Measurements from ENCODE around the gene RSPO3.

- TF ChIP-seq, protein P1, sequence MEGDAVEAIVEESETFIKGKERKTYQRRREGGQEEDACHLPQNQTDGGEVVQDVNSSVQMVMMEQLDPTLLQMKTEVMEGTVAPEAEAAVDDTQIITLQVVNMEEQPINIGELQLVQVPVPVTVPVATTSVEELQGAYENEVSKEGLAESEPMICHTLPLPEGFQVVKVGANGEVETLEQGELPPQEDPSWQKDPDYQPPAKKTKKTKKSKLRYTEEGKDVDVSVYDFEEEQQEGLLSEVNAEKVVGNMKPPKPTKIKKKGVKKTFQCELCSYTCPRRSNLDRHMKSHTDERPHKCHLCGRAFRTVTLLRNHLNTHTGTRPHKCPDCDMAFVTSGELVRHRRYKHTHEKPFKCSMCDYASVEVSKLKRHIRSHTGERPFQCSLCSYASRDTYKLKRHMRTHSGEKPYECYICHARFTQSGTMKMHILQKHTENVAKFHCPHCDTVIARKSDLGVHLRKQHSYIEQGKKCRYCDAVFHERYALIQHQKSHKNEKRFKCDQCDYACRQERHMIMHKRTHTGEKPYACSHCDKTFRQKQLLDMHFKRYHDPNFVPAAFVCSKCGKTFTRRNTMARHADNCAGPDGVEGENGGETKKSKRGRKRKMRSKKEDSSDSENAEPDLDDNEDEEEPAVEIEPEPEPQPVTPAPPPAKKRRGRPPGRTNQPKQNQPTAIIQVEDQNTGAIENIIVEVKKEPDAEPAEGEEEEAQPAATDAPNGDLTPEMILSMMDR (IDR thresholded peaks at IDR 0.05; ENCODE audit: low read depth, low read length, poor library complexity, severe bottlenecking), result no peak
- TF ChIP-seq EZH2phosphoT487 (IDR thresholded peaks at IDR 0.05; ENCODE audit: borderline replicate concordance, low read length), result no peak
Observed at GRCh38 chr6:127128066-127128465, 9.6 kb downstream of the RSPO3 start.

Measured in DOHH2 (cell line).